Stimulated activated CD8-positive, alpha-beta memory T cell treated with anti-CD3 and anti-CD28 coated beads, Interleukin-15, amount 100 ng/mL, for 1 hour (primary cell): ENCODE data around the gene LEP.
"Not testable (repeated sequence)": the region's sequence is repeated elsewhere in the genome, so short reads cannot be mapped to it uniquely, and the experiment has no call there.

Experiments
- DNase-seq: peaks from one replicate; pipeline ENCODE4 v3.0.0-alpha.2; 2020; ENCODE audit warnings: low read depth

The LEP gene

DNA sequence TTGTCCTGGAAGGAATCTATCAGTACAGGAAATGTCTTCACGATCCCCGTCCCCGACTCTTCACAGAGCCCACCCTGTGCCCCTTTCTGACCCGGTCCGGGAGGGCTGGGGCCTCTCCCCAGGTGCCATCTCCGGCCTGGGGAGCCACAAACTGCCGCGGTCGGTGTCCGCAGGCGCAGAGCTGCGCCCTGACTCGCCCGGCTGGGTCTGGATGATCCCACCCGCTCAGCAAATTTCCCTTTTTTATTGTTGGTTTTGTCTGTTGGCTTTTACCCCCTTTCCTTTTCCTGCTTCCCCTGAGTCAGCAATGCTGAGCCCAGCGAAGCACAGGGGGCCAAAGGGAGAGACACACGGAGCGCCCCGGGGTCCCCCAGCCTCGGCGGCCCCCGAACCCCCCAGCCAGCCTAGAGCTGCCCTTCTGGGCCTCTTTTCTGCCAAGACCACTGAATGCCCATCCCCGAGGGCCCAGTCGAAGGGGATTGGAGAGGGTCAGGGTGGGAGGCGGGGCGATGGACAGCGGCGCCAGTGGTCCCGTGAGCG, 30.9 kb downstream of the LEP start:
- DNase-seq = no peak

DNA sequence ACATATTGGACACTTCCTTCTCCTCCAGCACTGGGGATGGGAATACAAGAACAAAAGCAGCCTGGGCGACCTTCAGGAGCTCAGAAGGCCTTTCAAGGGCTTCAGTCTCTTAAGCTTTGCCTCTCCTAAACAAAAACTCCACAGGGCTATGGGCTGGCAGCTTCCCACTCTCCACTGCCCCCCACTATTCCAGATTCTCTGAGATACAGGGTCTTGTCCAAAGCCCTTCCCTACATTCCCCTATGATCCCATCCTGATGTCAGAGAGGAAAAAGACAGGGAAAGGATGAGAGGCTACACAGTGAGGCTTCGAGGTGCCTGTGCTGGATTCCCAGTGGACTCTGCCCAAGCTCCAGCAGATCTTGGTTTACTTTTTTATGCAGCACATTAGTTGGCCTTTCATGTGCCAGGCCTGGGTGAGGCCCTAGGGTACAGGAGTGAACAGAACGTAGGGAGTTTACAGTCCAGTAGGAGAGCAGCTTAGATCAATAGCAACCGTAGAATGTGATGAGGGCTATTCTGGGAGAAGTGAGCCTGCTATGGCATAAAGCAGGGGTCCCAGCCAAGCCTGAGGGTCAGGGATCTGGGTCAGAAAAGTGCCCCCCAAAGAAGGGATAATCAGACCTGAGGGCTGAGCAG, 33.3 kb downstream of the LEP start:
- no peak for DNase-seq

DNA sequence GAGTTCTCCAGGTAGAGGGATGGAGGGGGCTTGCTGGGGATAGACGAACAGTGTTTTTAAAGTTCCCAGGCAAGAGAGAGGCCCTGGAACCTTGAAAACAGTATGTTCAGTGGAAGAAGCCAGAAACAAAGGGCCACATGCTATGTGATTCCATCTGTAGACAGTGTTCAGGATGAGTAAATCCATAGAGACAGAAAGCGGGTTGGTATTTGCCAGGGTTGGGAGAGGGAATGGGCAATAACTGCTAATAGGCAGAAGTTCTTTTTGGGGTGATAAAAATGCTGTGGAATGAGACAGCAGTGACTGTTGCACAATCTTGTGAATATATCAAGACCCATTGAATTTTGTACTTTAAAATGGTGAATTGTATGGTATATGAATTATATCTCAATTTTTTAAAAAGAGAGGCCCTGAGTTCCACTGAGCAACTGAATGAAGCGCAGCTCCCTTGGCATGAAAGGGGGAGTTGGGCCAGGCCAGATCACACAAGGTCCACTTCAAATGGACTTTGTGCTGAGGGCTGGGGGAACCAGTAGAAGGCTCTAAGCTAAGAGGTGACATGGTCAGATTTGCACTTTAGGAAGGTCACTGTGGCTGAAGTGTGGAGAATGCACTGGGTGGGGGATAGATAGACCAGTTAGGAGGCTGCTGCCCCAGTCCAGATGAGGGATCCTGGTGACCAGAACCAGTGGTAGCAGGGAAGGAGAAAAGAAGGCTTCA, 34.0 kb downstream of the LEP start:
- DNase-seq = no peak

DNA sequence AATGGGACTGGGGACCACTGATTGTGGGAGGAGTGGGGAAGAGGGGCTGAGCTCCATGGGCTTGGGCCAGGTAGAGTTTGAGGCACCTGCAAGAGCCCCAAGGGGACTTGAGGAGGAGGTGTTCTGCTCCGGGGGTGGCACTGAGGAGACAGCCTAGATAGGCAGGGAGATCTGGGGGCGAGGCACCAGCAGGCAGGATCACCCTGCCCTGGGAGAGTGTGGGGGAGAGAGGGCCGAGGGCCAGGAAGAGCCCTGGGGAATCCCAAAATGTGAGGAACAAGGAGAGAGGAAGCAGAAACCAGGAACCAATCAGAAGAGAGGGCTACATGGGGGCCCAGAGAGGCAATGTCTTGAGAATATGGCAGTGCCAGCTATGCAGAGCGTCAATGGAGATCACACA, 34.6 kb downstream of the LEP start:
- no peak for DNase-seq

DNA sequence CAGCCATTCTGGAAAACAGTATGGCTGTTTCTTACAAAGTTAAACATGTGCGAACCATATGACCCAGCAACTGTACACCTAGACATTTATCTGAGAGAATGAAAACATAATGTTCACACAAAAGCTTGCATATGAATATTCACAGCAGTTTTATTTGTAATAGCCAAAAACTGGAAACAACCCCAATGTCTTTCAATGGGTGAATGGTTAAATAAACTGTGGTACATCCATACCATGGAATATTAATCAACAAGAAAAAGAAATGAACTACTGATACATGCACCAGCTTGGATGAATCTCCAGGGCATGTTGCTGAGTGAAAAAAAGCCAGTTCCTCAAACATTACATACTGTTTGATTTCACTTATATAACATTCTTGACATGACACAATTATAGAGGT, 37.3 kb downstream of the LEP start:
- DNase-seq = no peak

DNA sequence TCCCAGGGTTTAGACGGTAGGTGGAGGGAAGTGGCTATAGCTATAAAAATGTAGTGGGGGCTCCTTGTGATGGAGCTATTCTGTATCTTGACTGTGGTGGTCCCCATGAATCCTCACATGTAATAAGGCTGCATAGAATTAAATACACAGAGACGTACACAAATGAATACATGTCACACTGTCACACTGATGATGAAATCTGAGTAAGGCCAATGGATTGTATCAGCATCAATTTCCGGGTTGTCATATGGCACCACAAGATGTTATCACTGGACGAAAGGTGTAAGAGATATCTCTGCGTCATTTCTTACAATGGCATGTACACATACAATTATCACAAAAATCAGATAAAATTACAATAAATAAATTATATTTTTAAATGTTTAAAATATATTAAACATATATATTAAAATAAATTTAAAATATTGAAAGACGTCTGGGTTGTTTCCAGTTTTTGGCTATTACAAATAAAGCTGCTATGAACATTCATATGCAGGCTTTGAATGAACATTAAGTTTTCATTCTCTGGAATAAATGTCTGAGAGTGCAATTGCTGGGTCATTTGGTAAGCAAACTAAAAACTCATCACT, 38.1 kb downstream of the LEP start:
- no peak for DNase-seq

DNA sequence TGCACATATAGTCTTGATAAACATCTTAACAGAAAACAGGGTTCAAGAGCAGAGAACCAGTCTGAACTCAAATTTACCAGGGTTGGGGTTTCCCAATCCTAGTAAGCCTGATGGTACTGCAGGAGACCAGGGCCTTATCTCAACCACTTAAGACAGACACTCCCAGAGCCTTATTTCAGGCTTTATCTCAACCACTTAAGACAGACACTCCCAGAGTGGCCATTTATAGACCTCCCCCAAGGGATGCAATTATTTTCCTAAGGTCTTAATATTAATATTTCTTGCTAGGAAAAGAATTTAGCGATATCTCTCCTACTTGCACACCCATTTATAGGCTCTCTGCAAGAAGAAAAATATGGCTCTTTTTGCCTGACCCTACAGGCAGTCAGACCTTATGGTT, 39.4 kb downstream of the LEP start:
- not testable (repeated sequence) for DNase-seq

DNA sequence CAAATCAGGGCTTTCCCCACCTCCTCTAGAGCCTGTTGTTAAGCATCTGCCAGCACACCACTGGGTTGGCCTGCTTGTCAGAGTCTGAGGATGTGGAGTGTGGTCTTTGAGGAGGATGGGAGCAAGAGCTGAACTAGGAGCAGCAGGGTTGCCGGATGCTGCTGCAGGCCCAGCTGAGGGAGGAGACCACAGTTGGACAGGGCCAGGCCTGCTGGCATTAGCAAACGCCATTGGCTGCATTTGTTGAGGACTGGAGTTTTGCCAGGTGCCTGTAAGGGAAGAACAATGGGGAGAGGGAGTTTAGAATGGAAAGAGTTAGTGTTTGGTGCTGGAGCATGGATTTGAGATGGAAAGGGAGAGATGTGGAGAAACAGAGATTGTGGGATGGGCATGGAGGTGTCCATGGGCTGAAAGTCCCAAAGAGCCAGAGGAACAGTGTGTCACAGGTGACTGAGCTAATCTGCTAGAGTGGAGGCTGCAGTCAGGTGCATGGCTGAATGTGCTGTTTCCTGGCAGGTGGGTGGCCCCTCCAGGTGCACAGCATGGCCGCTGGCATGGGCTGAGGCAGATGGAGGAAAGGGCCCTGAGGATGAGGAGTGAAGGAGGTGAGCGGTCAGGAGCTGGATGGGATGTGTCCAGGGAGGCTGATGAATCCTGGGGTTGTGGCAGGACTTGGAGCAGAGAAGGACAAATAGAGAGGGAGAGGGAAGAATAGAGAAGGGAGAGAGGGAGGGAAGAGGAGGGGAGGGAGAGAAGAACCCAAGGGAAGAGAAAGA, 40.7 kb downstream of the LEP start:
- no peak for DNase-seq

DNA sequence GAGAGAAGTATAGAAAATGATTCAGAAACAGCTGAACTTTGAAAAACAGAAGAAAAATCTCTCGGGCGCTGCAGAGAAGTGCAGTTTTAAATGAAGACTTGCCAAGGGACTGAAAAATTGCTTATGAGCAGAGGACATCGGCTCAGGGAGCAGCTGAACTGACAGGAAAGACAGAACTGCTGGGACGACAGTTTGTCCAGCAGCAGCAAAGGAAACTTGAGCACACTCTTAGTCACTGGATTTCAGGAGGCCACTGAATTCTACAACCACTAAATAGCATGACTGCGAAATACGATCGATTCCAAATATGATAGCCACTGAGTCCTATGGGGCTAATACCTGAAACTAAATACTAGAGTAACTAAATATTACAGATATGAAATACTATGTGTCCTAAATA, 43.0 kb downstream of the LEP start:
- no peak for DNase-seq

DNA sequence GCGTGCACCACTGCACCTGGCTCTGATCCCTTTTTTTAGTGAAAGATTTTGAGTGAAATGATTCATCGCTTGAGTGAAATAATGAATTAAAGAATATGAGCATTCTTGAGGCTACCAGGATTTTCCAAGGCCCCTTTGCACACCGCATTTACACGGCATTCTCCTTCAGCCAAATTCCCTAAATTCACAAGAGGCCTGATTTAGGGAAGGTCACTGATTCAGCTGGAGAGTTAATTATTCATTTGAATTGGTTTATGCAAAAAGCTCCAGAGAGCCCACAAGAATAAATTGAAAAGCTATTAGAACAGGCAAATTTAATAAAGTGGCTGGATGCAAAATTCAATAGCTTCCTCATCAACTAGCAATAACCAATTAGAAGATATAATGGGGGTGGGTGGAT, 46.5 kb downstream of the LEP start:
- no peak for DNase-seq

DNA sequence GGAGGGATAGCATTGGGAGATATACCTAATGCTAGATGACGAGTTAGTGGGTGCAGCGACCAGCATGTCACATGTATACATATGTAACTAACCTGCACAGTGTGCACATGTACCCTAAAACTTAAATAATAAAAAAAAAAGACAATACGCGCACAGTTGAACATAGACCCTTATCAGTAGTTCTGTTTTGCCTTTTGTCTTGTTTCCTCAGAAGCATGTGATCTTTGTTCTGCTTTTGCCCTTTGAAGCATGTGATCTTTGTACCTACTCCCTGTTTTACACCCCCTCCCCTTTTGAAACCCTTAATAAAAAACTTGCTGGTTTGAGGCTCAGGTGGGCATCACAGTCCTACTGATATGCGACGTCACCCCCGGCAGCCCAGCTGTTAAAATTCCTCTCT, 56.9 kb downstream of the LEP start:
- DNase-seq = not testable (repeated sequence)

DNA sequence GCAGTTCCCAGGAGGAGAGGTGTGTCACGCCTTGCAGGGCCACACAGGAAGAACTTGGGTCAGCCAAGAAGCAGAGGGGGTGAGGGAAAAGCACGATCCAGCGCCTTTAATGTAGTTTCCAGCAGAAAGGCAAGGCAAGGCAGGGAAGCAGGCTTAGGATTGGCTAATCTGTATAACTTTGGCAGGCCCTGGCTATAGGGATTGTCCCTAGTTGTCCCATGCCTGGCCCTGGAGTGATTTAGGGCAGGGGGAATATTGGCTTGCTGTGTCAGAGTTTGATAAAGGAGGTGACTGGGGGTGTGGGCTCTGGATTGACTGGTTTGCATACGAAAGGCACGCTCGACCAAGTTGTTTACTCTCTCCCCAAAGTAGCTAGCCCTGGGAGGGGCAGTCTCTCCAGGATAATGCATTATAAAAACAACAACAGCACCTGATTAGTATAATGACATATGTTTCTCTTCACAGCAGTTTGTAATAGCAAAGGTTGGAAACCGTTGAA, 58.1 kb downstream of the LEP start:
- DNase-seq = no peak

DNA sequence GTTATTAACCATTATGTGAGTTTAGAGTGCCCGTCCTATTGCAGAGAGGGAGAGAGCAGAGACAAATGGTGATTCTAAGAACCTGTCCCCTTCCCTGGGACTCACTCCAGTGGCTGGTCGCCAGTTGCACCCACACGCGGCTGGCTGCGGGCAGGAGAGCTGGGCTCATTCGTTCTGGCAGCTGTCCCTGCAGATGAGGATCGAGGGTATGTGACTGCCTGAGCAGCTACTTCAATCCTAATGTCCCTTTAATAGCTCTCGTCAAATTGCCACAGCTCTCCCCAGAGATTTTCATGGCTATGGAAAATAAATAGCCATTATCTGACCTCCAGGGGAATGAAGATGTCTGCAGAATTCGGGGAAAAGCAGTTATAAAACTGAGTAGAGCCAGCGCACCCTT, 61.1 kb downstream of the LEP start:
- DNase-seq = no peak

DNA sequence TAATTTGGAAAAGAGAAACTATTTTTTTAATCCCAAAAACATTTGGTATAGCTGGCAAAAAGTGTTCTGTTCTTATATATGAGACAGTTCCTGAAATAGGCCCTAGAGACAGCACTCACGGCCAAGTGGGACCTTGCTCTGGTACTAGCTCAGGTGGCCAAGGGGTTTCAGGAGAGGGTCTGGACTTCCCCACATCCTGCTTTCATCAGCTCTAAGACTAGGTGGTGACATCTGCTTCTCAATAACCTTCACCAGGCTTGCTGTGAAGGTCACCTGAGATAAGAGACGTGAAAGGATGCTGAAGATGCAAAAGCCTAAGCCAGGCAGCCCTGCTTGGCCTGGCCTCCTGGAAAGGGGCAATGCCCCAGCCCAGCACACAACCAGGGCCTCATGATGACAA, 62.1 kb downstream of the LEP start:
- DNase-seq = no peak

DNA sequence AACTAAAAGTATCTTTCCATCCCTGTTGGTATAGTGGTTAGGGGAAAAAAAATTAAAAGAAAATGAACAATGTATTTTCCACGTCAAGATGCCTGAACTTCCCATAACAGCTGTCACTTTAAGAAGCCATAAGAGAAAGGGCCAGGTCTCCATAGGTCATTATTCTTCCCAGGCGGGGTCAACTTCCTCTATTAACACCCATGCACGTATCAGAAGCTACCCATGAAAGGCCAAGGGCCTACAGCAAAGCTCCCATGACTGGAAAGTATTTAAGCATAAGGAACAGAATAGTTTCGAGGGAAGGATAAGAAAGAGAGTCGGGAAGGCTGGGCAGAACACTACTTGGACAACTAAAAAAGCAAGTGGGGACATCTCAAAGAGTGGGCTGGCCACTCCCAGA, 62.6 kb downstream of the LEP start:
- DNase-seq = no peak

DNA sequence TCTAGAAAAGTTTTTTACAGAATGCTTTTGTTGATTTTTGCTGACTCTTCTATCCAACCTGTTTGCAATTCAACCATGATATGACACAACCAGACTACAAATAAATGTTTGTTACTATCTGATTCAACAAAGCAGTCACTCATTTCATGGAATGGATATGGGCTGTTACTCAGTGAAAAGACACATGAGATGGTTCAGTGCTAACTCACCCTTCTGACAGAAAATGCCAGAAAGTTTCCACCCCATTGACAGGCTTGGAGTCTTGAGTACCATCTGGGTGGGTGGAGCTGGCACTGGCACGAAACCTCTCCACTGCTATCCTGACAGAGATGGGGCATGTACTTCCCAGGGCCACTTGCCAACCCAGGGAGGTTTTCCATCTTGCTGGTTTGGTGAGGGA, 63.1 kb downstream of the LEP start:
- no peak for DNase-seq

DNA sequence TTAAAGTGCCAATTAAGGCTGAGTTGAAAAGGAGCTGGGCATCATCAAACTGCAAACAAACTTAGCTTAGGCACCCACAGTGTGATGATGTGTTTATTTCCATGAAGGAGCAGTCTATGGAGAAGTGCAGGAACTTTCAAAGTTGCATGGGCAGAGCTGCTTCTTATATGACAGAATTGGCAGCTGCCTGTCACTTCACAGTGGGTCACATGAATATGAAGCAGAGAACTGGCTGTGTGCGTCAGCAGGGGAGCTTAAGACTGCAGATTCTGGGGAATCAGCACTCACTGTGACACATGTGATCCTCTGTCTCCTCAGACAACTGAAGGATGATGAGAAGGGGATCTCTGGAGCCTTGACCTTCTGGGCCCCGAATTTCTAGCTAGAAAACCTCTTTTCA, 66.0 kb downstream of the LEP start:
- no peak for DNase-seq
